Astrocyte (in vitro differentiated cells and primary cell): ENCODE results near the gene TAF1B.

Experiments
- EZH2 ChIP-seq: IDR thresholded peaks from 2 replicates; pipeline ENCODE4 v1.6.1; 2012; ENCODE audit warnings: mild to moderate bottlenecking, low read length, inconsistent platforms; ENCODE audit not compliant: insufficient read depth
- TF ChIP-seq, protein P1 (sequence below): IDR thresholded peaks from 2 replicates; pipeline ENCODE4 v1.5.1; 2011; ENCODE audit warnings: low read depth, mild to moderate bottlenecking, inconsistent platforms, low read length, moderate library complexity; ENCODE audit not compliant: insufficient read depth

- TF ChIP-seq, protein P1, sequence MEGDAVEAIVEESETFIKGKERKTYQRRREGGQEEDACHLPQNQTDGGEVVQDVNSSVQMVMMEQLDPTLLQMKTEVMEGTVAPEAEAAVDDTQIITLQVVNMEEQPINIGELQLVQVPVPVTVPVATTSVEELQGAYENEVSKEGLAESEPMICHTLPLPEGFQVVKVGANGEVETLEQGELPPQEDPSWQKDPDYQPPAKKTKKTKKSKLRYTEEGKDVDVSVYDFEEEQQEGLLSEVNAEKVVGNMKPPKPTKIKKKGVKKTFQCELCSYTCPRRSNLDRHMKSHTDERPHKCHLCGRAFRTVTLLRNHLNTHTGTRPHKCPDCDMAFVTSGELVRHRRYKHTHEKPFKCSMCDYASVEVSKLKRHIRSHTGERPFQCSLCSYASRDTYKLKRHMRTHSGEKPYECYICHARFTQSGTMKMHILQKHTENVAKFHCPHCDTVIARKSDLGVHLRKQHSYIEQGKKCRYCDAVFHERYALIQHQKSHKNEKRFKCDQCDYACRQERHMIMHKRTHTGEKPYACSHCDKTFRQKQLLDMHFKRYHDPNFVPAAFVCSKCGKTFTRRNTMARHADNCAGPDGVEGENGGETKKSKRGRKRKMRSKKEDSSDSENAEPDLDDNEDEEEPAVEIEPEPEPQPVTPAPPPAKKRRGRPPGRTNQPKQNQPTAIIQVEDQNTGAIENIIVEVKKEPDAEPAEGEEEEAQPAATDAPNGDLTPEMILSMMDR, result no peak
- no peak for TF ChIP-seq EZH2
Observed at GRCh38 chr2:9858730-9859068, 15.4 kb downstream of the TAF1B start.
